ENCODE data around the gene RND2. TPM values are rescaled to one million over a fixed set of nuclear protein-coding genes. Genes with fewer than 3 reads are reported as not detected.
A peak's percentile ranks its signal among the peaks of the same experiment; 100 is the strongest.

The RND2 gene
- total and polyA plus RNA-seq, 9 of the 15 experiments (the other 6 are each of a cell fraction or from before 2014, with no cell fraction given) = 0.15 to 1.9 (median 0.98) TPM

GRCh38 chr17:42997984-42998938 is 26.8 kb upstream of the RND2 start, which contains the start of gene RPL27 (continued):
- TF ChIP-seq NKRF (IDR thresholded peaks at IDR 0.05; ENCODE audit: borderline replicate concordance) (peak; percentile 89), ZNF75A (CRISPR knock-in tag; IDR thresholded peaks at IDR 0.05) (no peak), ZNF316 (IDR thresholded peaks at IDR 0.05) (no peak), ZNF695 (CRISPR knock-in tag; IDR thresholded peaks at IDR 0.05) (no peak), ETV5 (CRISPR knock-in tag; IDR thresholded peaks at IDR 0.05; ENCODE audit: low read depth) (peak; percentile 92), ZBTB1 (CRISPR knock-in tag; IDR thresholded peaks at IDR 0.05; ENCODE audit: borderline replicate concordance, low read depth) (no peak), RBM17 (IDR thresholded peaks at IDR 0.05; ENCODE audit: borderline replicate concordance, low read depth, low read length) (no peak), RBM25 (IDR thresholded peaks at IDR 0.05; ENCODE audit: low read depth, low read length, severe bottlenecking) (no peak), ARID4B (CRISPR knock-in tag; IDR thresholded peaks at IDR 0.05) (peak; percentile 83), RERE (CRISPR knock-in tag; IDR thresholded peaks at IDR 0.05; ENCODE audit: borderline replicate concordance) (no peak), ZNF3 (CRISPR knock-in tag; IDR thresholded peaks at IDR 0.05) (no peak)

Data from K562 (cell line).